ENCODE data around the gene NUDT3.
A peak's percentile ranks its signal among the peaks of the same experiment; 100 is the strongest.
"Not testable (repeated sequence)": the region's sequence is repeated elsewhere in the genome, so short reads cannot be mapped to it uniquely, and the experiment has no call there.

NUDT3 gene

GRCh38 chr6:34325633-34326032 is 66.8 kb downstream of the NUDT3 start:
- Histone ChIP-seq H3K4me3 (ENCODE audit: low read depth, low read length) (no peak overlapping the region), H2AFZ (no peak overlapping the region), H3K9ac (no peak overlapping the region), H3K79me2 (peaks cover 9% of the 10 kb centered on the region), H3K27ac (peak overlapping the region; percentile 46), H3K27me3 (ENCODE audit: control insufficient read depth, insufficient read depth, low read length) (no peaks in the 10 kb centered on the region), H3K4me1 (peaks cover 5% of the 10 kb centered on the region), H3K9me3 (ENCODE audit: control insufficient read depth, low read length) (no peaks in the 10 kb centered on the region), H3K36me3 (ENCODE audit: control insufficient read depth, insufficient read depth, low read length) (no peaks in the 10 kb centered on the region), H3K4me2 (ENCODE audit: low read length) (peak overlapping the region; percentile 13)
- TF ChIP-seq, protein P1, sequence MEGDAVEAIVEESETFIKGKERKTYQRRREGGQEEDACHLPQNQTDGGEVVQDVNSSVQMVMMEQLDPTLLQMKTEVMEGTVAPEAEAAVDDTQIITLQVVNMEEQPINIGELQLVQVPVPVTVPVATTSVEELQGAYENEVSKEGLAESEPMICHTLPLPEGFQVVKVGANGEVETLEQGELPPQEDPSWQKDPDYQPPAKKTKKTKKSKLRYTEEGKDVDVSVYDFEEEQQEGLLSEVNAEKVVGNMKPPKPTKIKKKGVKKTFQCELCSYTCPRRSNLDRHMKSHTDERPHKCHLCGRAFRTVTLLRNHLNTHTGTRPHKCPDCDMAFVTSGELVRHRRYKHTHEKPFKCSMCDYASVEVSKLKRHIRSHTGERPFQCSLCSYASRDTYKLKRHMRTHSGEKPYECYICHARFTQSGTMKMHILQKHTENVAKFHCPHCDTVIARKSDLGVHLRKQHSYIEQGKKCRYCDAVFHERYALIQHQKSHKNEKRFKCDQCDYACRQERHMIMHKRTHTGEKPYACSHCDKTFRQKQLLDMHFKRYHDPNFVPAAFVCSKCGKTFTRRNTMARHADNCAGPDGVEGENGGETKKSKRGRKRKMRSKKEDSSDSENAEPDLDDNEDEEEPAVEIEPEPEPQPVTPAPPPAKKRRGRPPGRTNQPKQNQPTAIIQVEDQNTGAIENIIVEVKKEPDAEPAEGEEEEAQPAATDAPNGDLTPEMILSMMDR (IDR thresholded peaks at IDR 0.05) = no peak

GRCh38 chr6:34324738-34325444 is 67.6 kb downstream of the NUDT3 start:
- H2AFZ ChIP-seq = peak overlapping the region; percentile 51
- no peak overlapping the region for H3K4me3 ChIP-seq (ENCODE audit: low read depth, low read length)
- H3K27me3 ChIP-seq (ENCODE audit: control insufficient read depth, insufficient read depth, low read length) = no peaks in the 10 kb centered on the region
- peak overlapping the region; percentile 33 for H3K4me2 ChIP-seq (ENCODE audit: low read length)
- no peaks in the 10 kb centered on the region for H3K36me3 ChIP-seq (ENCODE audit: control insufficient read depth, insufficient read depth, low read length)
- H3K4me1 ChIP-seq = peaks cover 5% of the 10 kb centered on the region
- peaks cover 9% of the 10 kb centered on the region for H3K79me2 ChIP-seq
- H3K27ac ChIP-seq = peak overlapping the region; percentile 46
- TF ChIP-seq, protein P1 (IDR thresholded peaks at IDR 0.05) = no peak
- no peak overlapping the region for H3K9ac ChIP-seq
- H3K9me3 ChIP-seq (ENCODE audit: control insufficient read depth, low read length) = no peaks in the 10 kb centered on the region

GRCh38 chr6:34324221-34324620 is 68.2 kb downstream of the NUDT3 start:
- not testable (repeated sequence) for H3K36me3 ChIP-seq (ENCODE audit: control insufficient read depth, insufficient read depth, low read length)

GRCh38 chr6:34323300-34323699 is 69.2 kb downstream of the NUDT3 start:
- Histone ChIP-seq H3K27ac (no peak overlapping the region), H3K9ac (no peak overlapping the region), H3K4me1 (peaks cover 5% of the 10 kb centered on the region), H3K4me2 (ENCODE audit: low read length) (no peak overlapping the region), H3K36me3 (ENCODE audit: control insufficient read depth, insufficient read depth, low read length) (no peaks in the 10 kb centered on the region), H3K27me3 (ENCODE audit: control insufficient read depth, insufficient read depth, low read length) (no peaks in the 10 kb centered on the region), H3K9me3 (ENCODE audit: control insufficient read depth, low read length) (no peaks in the 10 kb centered on the region), H3K79me2 (peaks cover 3% of the 10 kb centered on the region), H3K4me3 (ENCODE audit: low read depth, low read length) (no peak overlapping the region), H2AFZ (no peak overlapping the region)
- TF ChIP-seq, protein P1 (IDR thresholded peaks at IDR 0.05) = no peak

More at GRCh38 chr6:34324221-34324620, 68.2 kb downstream of the NUDT3 start:
- peak overlapping the region; percentile 33 for H3K4me2 ChIP-seq (ENCODE audit: low read length)
- H3K27ac ChIP-seq = peak overlapping the region; percentile 46
- H2AFZ ChIP-seq; H3K4me3 ChIP-seq (ENCODE audit: low read depth, low read length); H3K79me2 ChIP-seq; H3K27me3 ChIP-seq (ENCODE audit: control insufficient read depth, insufficient read depth, low read length); H3K4me1 ChIP-seq; H3K9me3 ChIP-seq (ENCODE audit: control insufficient read depth, low read length); H3K9ac ChIP-seq: not testable (repeated sequence)

- H2AFZ ChIP-seq = no peak overlapping the region
- H3K27me3 ChIP-seq (ENCODE audit: control insufficient read depth, insufficient read depth, low read length) = no peaks in the 10 kb centered on the region
- no peak overlapping the region for H3K4me2 ChIP-seq (ENCODE audit: low read length)
- no peak overlapping the region for H3K9ac ChIP-seq
- no peak overlapping the region for H3K27ac ChIP-seq
- H3K9me3 ChIP-seq (ENCODE audit: control insufficient read depth, low read length) = no peaks in the 10 kb centered on the region
- H3K4me3 ChIP-seq (ENCODE audit: low read depth, low read length) = no peak overlapping the region
- TF ChIP-seq, protein P1 (IDR thresholded peaks at IDR 0.05) = no peak
- no peaks in the 10 kb centered on the region for H3K36me3 ChIP-seq (ENCODE audit: control insufficient read depth, insufficient read depth, low read length)
- H3K4me1 ChIP-seq = peaks cover 5% of the 10 kb centered on the region
- peaks cover 3% of the 10 kb centered on the region for H3K79me2 ChIP-seq
Measured at GRCh38 chr6:34322732-34323131, 69.7 kb downstream of the NUDT3 start.
